Measurements from ENCODE around the gene ACSBG1.
"Not testable (repeated sequence)": the region's sequence is repeated elsewhere in the genome, so short reads cannot be mapped to it uniquely, and the experiment has no call there.

ACSBG1 gene

GRCh38 chr15:78245976-78246620 lies 11.7 kb upstream of the ACSBG1 start:
- not testable (repeated sequence) for H2BK5ac ChIP-seq (ENCODE audit: low read length); H3K23ac ChIP-seq (ENCODE audit: low read depth, low read length, poor library complexity); H2AFZ ChIP-seq (ENCODE audit: low read length); H3K9me3 ChIP-seq (replicated peaks in 1 of 2; ENCODE audit: control insufficient read depth in 2 of 2, insufficient read depth in 1 of 2, low read depth in 1 of 2, low read length in 2 of 2); H3K4ac ChIP-seq (ENCODE audit: low read length); H3K18ac ChIP-seq (ENCODE audit: low read length); H2BK120ac ChIP-seq (ENCODE audit: low read depth, low read length); H3K14ac ChIP-seq (ENCODE audit: low read length); H3K36me3 ChIP-seq (replicated peaks in 1 of 2; ENCODE audit: control insufficient read depth in 2 of 2, insufficient read depth in 2 of 2, low read length in 2 of 2); H2BK15ac ChIP-seq (ENCODE audit: low read length); H3K4me1 ChIP-seq (ENCODE audit: control insufficient read depth in 2 of 2, insufficient read depth in 1 of 2, low read depth in 1 of 2, low read length in 2 of 2); H3K4me3 ChIP-seq (ENCODE audit: low read length in 2 of 2); H3K79me1 ChIP-seq (ENCODE audit: low read depth, low read length); H4K91ac ChIP-seq (ENCODE audit: low read depth, low read length, poor library complexity); H4K8ac ChIP-seq (ENCODE audit: low read depth, low read length); DNase-seq (ENCODE audit: low spot score); H3K4me2 ChIP-seq (ENCODE audit: insufficient read depth, low read length, poor library complexity, severe bottlenecking); H3K9ac ChIP-seq (ENCODE audit: low read depth, low read length, poor library complexity); H3K27ac ChIP-seq (replicated peaks; ENCODE audit: low read length); H2BK12ac ChIP-seq (ENCODE audit: low read length); H2AK5ac ChIP-seq (ENCODE audit: low read depth, low read length); H3K27me3 ChIP-seq (ENCODE audit: control insufficient read depth in 3 of 3, insufficient read depth in 3 of 3, low read depth in 1 of 3, low read length in 3 of 3)
- no CpG with 5 or more reads among the region's 39 CpGs for WGBS, 2 donors (ENCODE audit: extremely low coverage in 2 of 2, insufficient read length in 2 of 2, insufficient replicate concordance in 1 of 2)

GRCh38 chr15:78245392-78245791 lies 11.0 kb upstream of the ACSBG1 start:
- DNase-seq (ENCODE audit: low spot score); H3K9me3 ChIP-seq (replicated peaks in 1 of 2; ENCODE audit: control insufficient read depth in 2 of 2, insufficient read depth in 1 of 2, low read depth in 1 of 2, low read length in 2 of 2); H3K27ac ChIP-seq (replicated peaks; ENCODE audit: low read length); H3K9ac ChIP-seq (ENCODE audit: low read depth, low read length, poor library complexity); H4K91ac ChIP-seq (ENCODE audit: low read depth, low read length, poor library complexity); H3K4me3 ChIP-seq (ENCODE audit: low read length in 2 of 2); H2BK5ac ChIP-seq (ENCODE audit: low read length); H3K27me3 ChIP-seq (ENCODE audit: control insufficient read depth in 3 of 3, insufficient read depth in 3 of 3, low read depth in 1 of 3, low read length in 3 of 3); H3K4ac ChIP-seq (ENCODE audit: low read length); H3K18ac ChIP-seq (ENCODE audit: low read length); H3K4me1 ChIP-seq (ENCODE audit: control insufficient read depth in 2 of 2, insufficient read depth in 1 of 2, low read depth in 1 of 2, low read length in 2 of 2); H3K36me3 ChIP-seq (replicated peaks in 1 of 2; ENCODE audit: control insufficient read depth in 2 of 2, insufficient read depth in 2 of 2, low read length in 2 of 2); H3K4me2 ChIP-seq (ENCODE audit: insufficient read depth, low read length, poor library complexity, severe bottlenecking); H2BK12ac ChIP-seq (ENCODE audit: low read length); H2BK120ac ChIP-seq (ENCODE audit: low read depth, low read length); H2BK15ac ChIP-seq (ENCODE audit: low read length); H2AK5ac ChIP-seq (ENCODE audit: low read depth, low read length); H3K79me1 ChIP-seq (ENCODE audit: low read depth, low read length); H3K14ac ChIP-seq (ENCODE audit: low read length); H4K8ac ChIP-seq (ENCODE audit: low read depth, low read length); H3K23ac ChIP-seq (ENCODE audit: low read depth, low read length, poor library complexity): not testable (repeated sequence)
- no CpG with 5 or more reads among the region's 14 CpGs for WGBS, 2 donors (ENCODE audit: extremely low coverage in 2 of 2, insufficient read length in 2 of 2, insufficient replicate concordance in 1 of 2)
- H2AFZ ChIP-seq (ENCODE audit: low read length), result peak overlapping the region; percentile 45

GRCh38 chr15:78244893-78245292 lies 10.5 kb upstream of the ACSBG1 start:
- peak overlapping the region; percentile 44 for H2BK5ac ChIP-seq (ENCODE audit: low read length)
- no peak overlapping the region for H2BK12ac ChIP-seq (ENCODE audit: low read length)
- peaks cover 0 to 6% (median 0%) of the 10 kb centered on the region in 3 experiments for H3K27me3 ChIP-seq (ENCODE audit: control insufficient read depth in 3 of 3, insufficient read depth in 3 of 3, low read depth in 1 of 3, low read length in 3 of 3)
- no peak overlapping the region for H2BK120ac ChIP-seq (ENCODE audit: low read depth, low read length)
- H4K91ac ChIP-seq (ENCODE audit: low read depth, low read length, poor library complexity), result no peak overlapping the region
- peak overlapping the region; percentile 20 for H4K8ac ChIP-seq (ENCODE audit: low read depth, low read length)
- no peak overlapping the region for H3K4me2 ChIP-seq (ENCODE audit: insufficient read depth, low read length, poor library complexity, severe bottlenecking)
- H3K4me3 ChIP-seq (ENCODE audit: low read length in 2 of 2), result no peak overlapping the region
- H3K79me1 ChIP-seq (ENCODE audit: low read depth, low read length), result no peaks in the 10 kb centered on the region
- H3K27ac ChIP-seq (replicated peaks; ENCODE audit: low read length), result no peak overlapping the region
- no peak overlapping the region for H2AFZ ChIP-seq (ENCODE audit: low read length)
- no peak overlapping the region for H2AK5ac ChIP-seq (ENCODE audit: low read depth, low read length)
- peaks cover 0 to 2% of the 10 kb centered on the region in 2 donors for H3K9me3 ChIP-seq (replicated peaks in 1 of 2; ENCODE audit: control insufficient read depth in 2 of 2, insufficient read depth in 1 of 2, low read depth in 1 of 2, low read length in 2 of 2)
- no peak overlapping the region for H3K14ac ChIP-seq (ENCODE audit: low read length)
- no CpG with 5 or more reads among the region's 7 CpGs for WGBS, 2 donors (ENCODE audit: extremely low coverage in 2 of 2, insufficient read length in 2 of 2, insufficient replicate concordance in 1 of 2)
- H3K4me1 ChIP-seq (ENCODE audit: control insufficient read depth in 2 of 2, insufficient read depth in 1 of 2, low read depth in 1 of 2, low read length in 2 of 2), result peaks cover 3 to 5% of the 10 kb centered on the region in 2 donors
- no peak overlapping the region for H3K9ac ChIP-seq (ENCODE audit: low read depth, low read length, poor library complexity)
- H3K18ac ChIP-seq (ENCODE audit: low read length), result no peak overlapping the region
- H3K4ac ChIP-seq (ENCODE audit: low read length), result no peak overlapping the region
- H3K23ac ChIP-seq (ENCODE audit: low read depth, low read length, poor library complexity), result no peak overlapping the region
- H3K36me3 ChIP-seq (replicated peaks in 1 of 2; ENCODE audit: control insufficient read depth in 2 of 2, insufficient read depth in 2 of 2, low read length in 2 of 2), result no peaks in the 10 kb centered on the region
- peak overlapping the region; percentile 70 for H2BK15ac ChIP-seq (ENCODE audit: low read length)
- DNase-seq (ENCODE audit: low spot score), result no peak

- H2BK120ac ChIP-seq (ENCODE audit: low read depth, low read length), result no peak overlapping the region
- peaks cover 3 to 5% of the 10 kb centered on the region in 2 donors for H3K4me1 ChIP-seq (ENCODE audit: control insufficient read depth in 2 of 2, insufficient read depth in 1 of 2, low read depth in 1 of 2, low read length in 2 of 2)
- H3K27ac ChIP-seq (replicated peaks; ENCODE audit: low read length), result no peak overlapping the region
- no peak for DNase-seq (ENCODE audit: low spot score)
- no peak overlapping the region for H3K4me2 ChIP-seq (ENCODE audit: insufficient read depth, low read length, poor library complexity, severe bottlenecking)
- no peak overlapping the region for H2BK15ac ChIP-seq (ENCODE audit: low read length)
- no peak overlapping the region for H2AK5ac ChIP-seq (ENCODE audit: low read depth, low read length)
- H4K8ac ChIP-seq (ENCODE audit: low read depth, low read length), result no peak overlapping the region
- WGBS, 2 donors (ENCODE audit: extremely low coverage in 2 of 2, insufficient read length in 2 of 2, insufficient replicate concordance in 1 of 2), result no CpG with 5 or more reads among the region's 6 CpGs
- H2BK5ac ChIP-seq (ENCODE audit: low read length), result peak overlapping the region; percentile 44
- no peaks in the 10 kb centered on the region for H3K79me1 ChIP-seq (ENCODE audit: low read depth, low read length)
- peak overlapping the region in 1 of 2 donors; percentile 15 for H3K4me3 ChIP-seq (ENCODE audit: low read length in 2 of 2)
- H3K18ac ChIP-seq (ENCODE audit: low read length), result no peak overlapping the region
- no peak overlapping the region for H3K4ac ChIP-seq (ENCODE audit: low read length)
- no peak overlapping the region for H3K14ac ChIP-seq (ENCODE audit: low read length)
- no peak overlapping the region for H4K91ac ChIP-seq (ENCODE audit: low read depth, low read length, poor library complexity)
- H2AFZ ChIP-seq (ENCODE audit: low read length), result no peak overlapping the region
- H3K36me3 ChIP-seq (replicated peaks in 1 of 2; ENCODE audit: control insufficient read depth in 2 of 2, insufficient read depth in 2 of 2, low read length in 2 of 2), result no peaks in the 10 kb centered on the region
- H2BK12ac ChIP-seq (ENCODE audit: low read length), result no peak overlapping the region
- no peak overlapping the region for H3K9ac ChIP-seq (ENCODE audit: low read depth, low read length, poor library complexity)
- peaks cover 0 to 2% of the 10 kb centered on the region in 2 donors for H3K9me3 ChIP-seq (replicated peaks in 1 of 2; ENCODE audit: control insufficient read depth in 2 of 2, insufficient read depth in 1 of 2, low read depth in 1 of 2, low read length in 2 of 2)
- H3K23ac ChIP-seq (ENCODE audit: low read depth, low read length, poor library complexity), result no peak overlapping the region
- peaks cover 0 to under 1% (median 0%) of the 10 kb centered on the region in 3 experiments for H3K27me3 ChIP-seq (ENCODE audit: control insufficient read depth in 3 of 3, insufficient read depth in 3 of 3, low read depth in 1 of 3, low read length in 3 of 3)
Observed at GRCh38 chr15:78244101-78244500, 9.7 kb upstream of the ACSBG1 start.

All from neuronal stem cell (in vitro differentiated cells).